Adipocyte (in vitro differentiated cells): ENCODE results near the gene HDAC7.

Experiments used
- DNase-seq: peaks from one replicate; pipeline ENCODE4 v3.0.0-alpha.2; 2015; ENCODE audit warnings: low read depth
- H3K27me3 ChIP-seq: replicated peaks from 2 replicates; pipeline ENCODE4 v1.7.0; 2013; ENCODE audit warnings: mild to moderate bottlenecking, low read length, moderate library complexity; ENCODE audit not compliant: control insufficient read depth, insufficient read depth
- H3K36me3 ChIP-seq: 2 replicates; pipeline ENCODE4 v1.7.0; 2013; ENCODE audit warnings: low read length, mild to moderate bottlenecking, moderate library complexity; ENCODE audit not compliant: control insufficient read depth, insufficient read depth, severe bottlenecking
- H3K4me1 ChIP-seq: 2 replicates; pipeline ENCODE4 v1.7.0; 2013; ENCODE audit warnings: mild to moderate bottlenecking, low read length, moderate library complexity; ENCODE audit not compliant: control insufficient read depth, insufficient read depth
- H3K4me3 ChIP-seq: 2 replicates; pipeline ENCODE4 v1.7.0; 2013; ENCODE audit warnings: mild to moderate bottlenecking, low read length, moderate library complexity
- H3K9ac ChIP-seq: 2 replicates; pipeline ENCODE4 v1.7.0; 2013; ENCODE audit warnings: mild to moderate bottlenecking, low read length, moderate library complexity
- H3K9me3 ChIP-seq: 2 replicates; pipeline ENCODE4 v1.7.0; 2013; ENCODE audit warnings: mild to moderate bottlenecking, low read length, moderate library complexity; ENCODE audit not compliant: control insufficient read depth

The HDAC7 gene

GRCh38 chr12:47762850-47763465 lies 56.7 kb downstream of the HDAC7 start:
- no peak overlapping the region for H3K9ac ChIP-seq
- no peak for DNase-seq
- H3K9me3 ChIP-seq, result no peaks in the 10 kb centered on the region
- H3K27me3 ChIP-seq, result no peaks in the 10 kb centered on the region
- peaks cover 25% of the 10 kb centered on the region for H3K4me1 ChIP-seq
- no peak overlapping the region for H3K4me3 ChIP-seq
- no peaks in the 10 kb centered on the region for H3K36me3 ChIP-seq

GRCh38 chr12:47758834-47759690 lies 60.6 kb downstream of the HDAC7 start, which contains the start of gene RAPGEF3:
Gene RAPGEF3, minus strand, starts transcription at chr12:47758880. Its CDS starts 324 bp downstream, at chr12:47758556.
- H3K9ac ChIP-seq, result peak within 1 kb of the TSS; percentile 86
- H3K4me3 ChIP-seq, result peak within 1 kb of the TSS; percentile 83
- no peaks in the 10 kb centered on the region for H3K36me3 ChIP-seq
- peaks cover 15% of the 10 kb centered on the region for H3K4me1 ChIP-seq
- no peaks in the 10 kb centered on the region for H3K27me3 ChIP-seq
- no peaks in the 10 kb centered on the region for H3K9me3 ChIP-seq
- peak; percentile 94 for DNase-seq

GRCh38 chr12:47758584-47758833 lies 61.2 kb downstream of the HDAC7 start:
- no peaks in the 10 kb centered on the region for H3K9me3 ChIP-seq
- H3K9ac ChIP-seq, result peak overlapping the region; percentile 86
- no peaks in the 10 kb centered on the region for H3K27me3 ChIP-seq
- no peak for DNase-seq
- H3K36me3 ChIP-seq, result no peaks in the 10 kb centered on the region
- H3K4me3 ChIP-seq, result peak overlapping the region; percentile 83
- peaks cover 20% of the 10 kb centered on the region for H3K4me1 ChIP-seq

DNA sequence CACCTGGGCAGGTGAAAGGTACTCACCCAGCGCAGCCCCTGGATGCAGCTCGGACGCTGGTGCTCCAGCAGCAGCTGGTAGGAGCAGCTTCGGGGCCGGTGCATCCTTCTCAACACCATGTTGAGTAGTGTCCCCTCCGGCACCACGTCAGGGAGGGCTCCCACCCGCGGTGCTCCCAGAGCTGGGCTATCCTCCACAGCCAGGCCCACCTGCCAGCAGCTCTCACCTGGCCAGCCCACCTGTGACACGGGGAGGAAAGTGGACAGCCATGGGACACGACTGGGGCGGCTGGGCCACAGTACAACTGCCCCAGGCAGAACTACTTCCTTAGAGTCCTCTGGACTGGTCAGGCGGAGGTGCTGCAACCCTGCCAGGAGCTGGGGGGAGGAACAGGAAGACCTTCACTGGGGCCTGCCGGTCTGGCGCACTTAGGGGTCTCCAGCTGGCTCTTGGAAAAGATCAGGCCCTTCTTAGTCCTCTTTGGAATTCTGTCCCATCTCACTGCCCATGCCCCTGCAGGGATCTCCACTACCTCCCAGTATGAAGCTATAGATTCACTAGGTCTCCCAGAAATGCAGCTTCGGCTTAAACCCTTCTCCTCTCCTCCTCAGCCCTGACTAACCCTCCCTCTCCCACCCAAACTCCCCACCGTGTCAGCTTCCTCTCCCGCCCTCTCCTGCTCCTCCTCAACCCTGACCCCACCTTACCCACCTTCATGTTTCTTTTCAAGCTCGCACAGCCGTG lies 61.7 kb downstream of the HDAC7 start:
- no peaks in the 10 kb centered on the region for H3K27me3 ChIP-seq
- peak overlapping the region; percentile 83 for H3K4me3 ChIP-seq
- H3K9ac ChIP-seq, result peak overlapping the region; percentile 86
- no peak for DNase-seq
- H3K9me3 ChIP-seq, result no peaks in the 10 kb centered on the region
- H3K36me3 ChIP-seq, result no peaks in the 10 kb centered on the region
- peaks cover 25% of the 10 kb centered on the region for H3K4me1 ChIP-seq

GRCh38 chr12:47757364-47757839 lies 62.3 kb downstream of the HDAC7 start:
- H3K36me3 ChIP-seq, result no peaks in the 10 kb centered on the region
- DNase-seq, result no peak
- no peaks in the 10 kb centered on the region for H3K27me3 ChIP-seq
- peaks cover 29% of the 10 kb centered on the region for H3K4me1 ChIP-seq
- H3K4me3 ChIP-seq, result no peak overlapping the region
- H3K9me3 ChIP-seq, result no peaks in the 10 kb centered on the region
- H3K9ac ChIP-seq, result no peak overlapping the region

GRCh38 chr12:47755655-47756562 lies 63.8 kb downstream of the HDAC7 start:
- peaks cover 29% of the 10 kb centered on the region for H3K4me1 ChIP-seq
- H3K27me3 ChIP-seq, result no peaks in the 10 kb centered on the region
- H3K9ac ChIP-seq, result no peak overlapping the region
- no peaks in the 10 kb centered on the region for H3K9me3 ChIP-seq
- no peak for DNase-seq
- H3K4me3 ChIP-seq, result no peak overlapping the region
- no peaks in the 10 kb centered on the region for H3K36me3 ChIP-seq

DNA sequence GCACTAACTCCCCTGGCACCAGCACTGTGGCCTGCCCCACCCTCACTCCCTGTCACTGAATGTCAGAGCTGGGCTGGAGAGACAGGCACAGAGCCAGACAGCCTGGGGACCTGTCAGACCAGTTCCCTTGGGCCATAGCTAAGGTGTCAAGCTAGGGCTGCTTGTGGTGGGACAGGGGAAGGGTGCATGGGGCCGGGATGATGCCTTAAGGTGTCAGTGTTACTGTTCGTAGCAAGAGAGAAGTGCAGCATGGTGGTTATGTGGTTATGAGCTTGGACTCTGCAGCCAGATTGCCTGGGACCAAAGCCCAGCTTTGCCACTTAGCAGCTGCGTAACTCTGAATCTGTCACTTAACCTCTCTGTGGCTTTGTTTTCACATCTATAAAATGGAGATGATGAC lies 64.8 kb downstream of the HDAC7 start:
- H3K9me3 ChIP-seq, result no peaks in the 10 kb centered on the region
- DNase-seq, result no peak
- H3K36me3 ChIP-seq, result no peaks in the 10 kb centered on the region
- H3K9ac ChIP-seq, result no peak overlapping the region
- no peak overlapping the region for H3K4me3 ChIP-seq
- no peaks in the 10 kb centered on the region for H3K27me3 ChIP-seq
- H3K4me1 ChIP-seq, result peaks cover 29% of the 10 kb centered on the region

GRCh38 chr12:47754126-47754525 lies 65.6 kb downstream of the HDAC7 start:
- no peak for DNase-seq
- Histone ChIP-seq H3K9ac (no peak overlapping the region), H3K9me3 (no peaks in the 10 kb centered on the region), H3K4me1 (peaks cover 23% of the 10 kb centered on the region), H3K36me3 (no peaks in the 10 kb centered on the region), H3K4me3 (no peak overlapping the region), H3K27me3 (no peaks in the 10 kb centered on the region)

GRCh38 chr12:47753021-47754001 lies 66.4 kb downstream of the HDAC7 start:
- no peaks in the 10 kb centered on the region for H3K9me3 ChIP-seq
- H3K9ac ChIP-seq, result no peak overlapping the region
- no peak overlapping the region for H3K4me3 ChIP-seq
- H3K4me1 ChIP-seq, result peaks cover 20% of the 10 kb centered on the region
- H3K36me3 ChIP-seq, result no peaks in the 10 kb centered on the region
- no peak for DNase-seq
- no peaks in the 10 kb centered on the region for H3K27me3 ChIP-seq

DNA sequence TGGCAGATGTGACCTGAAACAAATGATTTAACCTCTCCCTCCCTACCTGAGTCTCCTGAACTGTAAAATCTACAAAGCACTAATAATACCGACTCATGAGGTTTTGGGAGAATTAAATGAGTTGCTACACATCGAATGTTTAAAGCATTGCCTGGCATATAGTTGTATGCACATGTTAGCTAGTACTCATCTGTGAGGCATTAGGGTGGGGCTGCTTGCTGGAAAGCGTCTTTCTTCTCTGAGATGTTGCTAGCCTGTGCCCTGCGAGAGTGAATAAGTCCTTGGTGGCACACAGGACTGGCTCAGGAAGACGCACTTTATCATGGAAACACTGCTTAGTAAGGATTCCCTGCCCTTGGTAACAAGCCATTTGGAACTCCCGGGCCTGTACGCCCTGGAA lies 67.2 kb downstream of the HDAC7 start:
- Histone ChIP-seq H3K27me3 (no peaks in the 10 kb centered on the region), H3K9me3 (no peaks in the 10 kb centered on the region), H3K36me3 (no peaks in the 10 kb centered on the region), H3K4me3 (no peak overlapping the region), H3K9ac (no peak overlapping the region), H3K4me1 (peaks cover 15% of the 10 kb centered on the region)
- DNase-seq, result peak; percentile 84
